GM21619 (cell line): ENCODE measurements around the gene HRNR.
A peak's percentile ranks its signal among the peaks of the same experiment; 100 is the strongest.

Experiments
- ATAC-seq: cut with Tn5 transposase; IDR thresholded peaks from one replicate; pipeline ENCODE4 v1.9.1; 2021; ENCODE audit not compliant: unreplicated experiment

Gene HRNR

DNA sequence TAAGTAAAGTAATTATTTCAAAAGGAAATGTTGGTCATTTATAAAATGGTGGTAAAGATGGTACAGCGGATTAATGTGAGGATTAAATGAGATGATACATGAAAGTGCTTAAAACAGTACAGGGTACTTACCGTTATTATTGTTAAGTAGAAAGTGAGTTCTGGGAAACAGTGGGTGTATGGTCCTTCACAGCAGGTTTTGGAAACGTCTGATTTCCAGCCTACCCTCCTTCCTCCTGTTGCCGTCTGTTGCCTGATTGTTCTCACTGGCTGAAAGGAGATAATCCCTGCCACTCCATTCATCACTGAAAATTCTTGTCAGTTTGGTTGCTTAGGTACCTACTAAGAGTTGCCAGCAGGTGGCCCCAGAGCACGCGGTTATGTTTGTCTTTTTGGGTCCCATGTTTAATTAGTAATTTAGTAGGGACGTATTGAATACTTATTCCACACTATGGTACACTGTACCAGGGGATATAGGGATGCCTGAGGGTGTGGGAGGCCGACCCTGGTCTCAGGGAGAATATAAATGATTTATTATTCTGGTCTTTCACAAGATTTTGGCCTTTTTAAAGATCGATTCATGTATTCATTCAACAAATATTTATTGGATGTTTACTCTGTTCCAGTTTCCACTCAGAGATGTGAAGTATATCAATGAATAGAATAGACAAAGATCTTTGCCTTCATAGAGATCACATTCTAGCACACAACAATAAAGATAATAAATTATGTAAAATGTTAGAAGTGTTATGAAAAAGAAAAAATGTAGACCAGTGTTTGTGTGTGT is 34.1 kb downstream of the HRNR start:
- ATAC-seq: no peak

DNA sequence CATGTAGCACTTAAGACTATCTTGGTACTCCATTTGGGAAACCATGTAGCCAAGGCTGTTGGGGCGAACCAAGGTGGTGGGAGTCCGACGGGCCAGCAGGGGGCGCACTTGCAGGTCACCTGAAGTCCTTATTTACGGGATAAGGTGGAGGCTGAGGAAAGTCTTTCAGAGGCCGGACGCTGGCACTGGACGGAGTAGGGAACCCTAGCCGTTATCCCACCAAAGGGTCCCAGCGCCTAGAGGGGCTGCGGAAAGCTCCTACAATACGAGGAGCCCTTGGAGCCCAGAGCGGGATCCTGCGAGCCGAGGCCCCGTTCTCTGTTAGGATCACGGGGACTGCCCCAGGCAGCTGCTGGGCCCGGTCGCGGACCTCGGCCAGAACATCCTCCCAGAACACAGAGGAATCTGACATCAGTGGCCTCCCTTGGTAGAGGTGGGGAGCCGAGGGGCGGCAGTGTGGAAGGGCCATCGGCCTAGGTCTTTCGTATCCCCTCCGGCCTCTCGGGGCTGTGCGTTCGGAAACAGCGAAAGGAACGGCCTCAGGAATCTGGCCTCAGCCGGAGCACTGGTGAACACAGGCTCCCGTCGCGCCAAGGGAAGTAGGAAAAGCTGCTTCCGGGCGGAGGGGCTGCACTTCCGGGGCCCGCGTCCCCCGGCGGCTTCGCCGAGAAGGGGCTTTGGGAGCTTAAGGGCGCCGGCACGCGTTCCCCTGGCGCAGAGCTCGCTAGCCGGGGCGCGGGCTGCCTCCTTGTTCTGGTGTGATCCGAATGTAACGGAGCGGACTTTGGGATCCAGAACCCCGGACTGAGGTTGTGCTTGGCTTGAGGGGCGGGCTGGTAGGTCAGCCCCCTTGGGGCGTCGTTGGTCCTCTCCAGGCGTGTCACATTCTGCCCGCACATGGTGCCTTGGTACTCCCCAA is 35.1 kb downstream of the HRNR start:
- no peak for ATAC-seq

- no peak for ATAC-seq
These were observed 37.3 kb downstream of the HRNR start for GRCh38 chr1:152186556-152187285.

DNA sequence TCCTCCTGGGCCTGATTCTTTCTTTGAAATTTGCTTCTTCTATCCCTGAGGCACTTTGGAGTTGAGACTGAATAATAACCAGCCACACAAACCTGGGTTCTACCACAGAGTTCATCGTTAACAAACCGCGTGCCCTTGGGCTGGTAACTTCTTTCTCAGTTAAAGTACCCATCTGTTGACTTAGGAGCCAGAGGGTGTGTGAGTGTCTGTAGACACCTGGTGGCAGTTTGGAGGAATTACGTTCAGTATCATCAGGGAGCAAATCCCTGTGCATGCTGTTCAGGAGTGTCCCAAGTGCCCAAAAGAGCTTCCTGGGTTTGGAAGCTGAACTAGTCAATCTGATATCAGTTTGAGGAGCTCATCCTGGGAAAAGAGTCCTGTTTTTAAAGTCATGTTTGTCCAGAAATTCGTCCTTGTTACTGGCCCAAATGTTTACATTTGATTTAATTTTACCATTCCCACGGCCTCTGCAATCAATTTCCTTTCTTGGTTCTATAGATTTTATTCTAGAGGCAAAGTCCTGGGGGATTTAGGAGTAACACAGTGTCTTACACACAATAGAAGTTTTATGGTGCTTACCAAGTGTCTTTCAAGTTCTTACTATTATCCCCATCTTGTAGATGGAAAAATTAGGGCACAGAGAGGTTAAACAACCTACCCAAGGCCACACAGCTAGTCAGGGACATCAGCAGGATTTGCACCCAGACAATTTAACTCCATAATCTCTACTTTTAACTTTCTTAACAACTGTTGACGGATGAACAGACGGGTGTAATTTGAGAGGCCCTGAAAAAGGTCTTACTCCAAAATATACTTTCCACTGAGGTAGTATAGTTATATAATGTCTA is 38.2 kb downstream of the HRNR start:
- peak; percentile 56 for ATAC-seq

GRCh38 chr1:152182944-152183361 is 41.0 kb downstream of the HRNR start:
- no peak for ATAC-seq

DNA sequence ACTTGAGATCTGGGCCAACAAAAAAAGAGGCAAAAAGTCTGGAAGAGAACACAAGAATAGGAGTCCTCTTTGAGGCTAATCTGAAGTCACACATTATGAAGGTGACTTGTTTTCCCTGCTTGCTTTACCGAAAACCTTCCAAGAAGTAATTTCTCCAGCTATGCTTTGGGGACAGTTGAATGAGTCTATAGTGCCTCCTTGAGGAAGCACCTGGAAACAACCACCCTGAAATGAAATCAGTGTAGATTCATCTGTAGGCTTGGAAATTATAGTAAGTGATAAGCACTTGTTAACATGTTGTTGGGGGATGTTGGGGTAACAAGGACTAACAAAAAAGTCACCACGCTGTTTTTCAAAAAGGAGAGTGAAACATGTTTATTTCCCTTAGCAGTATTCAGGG is 41.6 kb downstream of the HRNR start:
- no peak for ATAC-seq

DNA sequence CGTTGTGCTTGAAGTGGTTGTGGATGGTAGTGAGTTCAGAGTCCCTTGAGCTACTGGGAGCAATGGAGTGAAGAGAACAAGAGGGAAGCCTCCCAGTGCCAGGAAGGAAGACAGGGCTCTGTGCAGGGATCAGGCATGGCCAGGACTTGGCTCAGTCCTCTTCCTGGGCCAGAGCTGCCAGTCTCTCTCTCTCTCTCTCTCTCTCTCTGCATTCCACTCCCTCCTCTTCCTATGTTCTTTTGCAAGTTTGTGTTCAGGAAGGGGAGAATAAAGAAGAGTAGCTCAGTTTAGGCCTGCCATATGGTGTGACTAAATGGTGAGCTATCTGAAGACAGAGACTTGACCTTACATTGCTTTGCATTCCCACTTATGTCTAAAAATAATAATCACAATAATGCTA is 44.4 kb downstream of the HRNR start:
- ATAC-seq: no peak

DNA sequence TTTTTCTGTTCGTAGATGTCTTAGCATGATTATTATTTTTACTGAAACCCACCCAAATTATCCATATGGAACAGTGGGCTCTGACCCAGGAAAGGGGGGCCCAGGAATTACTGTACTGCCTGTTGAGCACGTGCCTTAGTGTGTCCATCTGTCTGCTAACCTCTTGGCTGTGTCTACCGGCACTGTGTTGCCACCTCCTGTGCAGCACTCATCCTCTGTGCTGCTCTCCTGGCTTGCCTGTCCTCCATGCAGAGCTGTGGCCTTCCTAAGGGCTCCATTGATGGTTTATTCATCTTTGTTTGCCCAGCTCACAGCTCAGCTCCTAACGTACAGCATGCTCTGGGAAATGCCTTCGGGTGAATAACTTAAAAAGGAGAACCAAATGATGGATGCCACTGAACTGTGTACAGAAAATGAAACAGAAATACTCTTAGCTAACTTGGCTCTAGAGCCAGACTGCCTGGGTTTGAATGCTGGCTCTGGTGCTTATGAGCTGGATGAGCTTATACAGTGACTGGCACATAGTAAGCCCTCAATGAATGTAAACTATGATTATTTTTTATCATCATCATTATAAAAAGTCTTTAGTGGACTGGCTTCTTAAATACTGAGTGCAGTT is 53.6 kb downstream of the HRNR start:
- ATAC-seq: no peak

- ATAC-seq: no peak
These were observed 54.5 kb downstream of the HRNR start for GRCh38 chr1:152169366-152170025.

- ATAC-seq: no peak
These were observed 55.5 kb downstream of the HRNR start for GRCh38 chr1:152168535-152168868.

DNA sequence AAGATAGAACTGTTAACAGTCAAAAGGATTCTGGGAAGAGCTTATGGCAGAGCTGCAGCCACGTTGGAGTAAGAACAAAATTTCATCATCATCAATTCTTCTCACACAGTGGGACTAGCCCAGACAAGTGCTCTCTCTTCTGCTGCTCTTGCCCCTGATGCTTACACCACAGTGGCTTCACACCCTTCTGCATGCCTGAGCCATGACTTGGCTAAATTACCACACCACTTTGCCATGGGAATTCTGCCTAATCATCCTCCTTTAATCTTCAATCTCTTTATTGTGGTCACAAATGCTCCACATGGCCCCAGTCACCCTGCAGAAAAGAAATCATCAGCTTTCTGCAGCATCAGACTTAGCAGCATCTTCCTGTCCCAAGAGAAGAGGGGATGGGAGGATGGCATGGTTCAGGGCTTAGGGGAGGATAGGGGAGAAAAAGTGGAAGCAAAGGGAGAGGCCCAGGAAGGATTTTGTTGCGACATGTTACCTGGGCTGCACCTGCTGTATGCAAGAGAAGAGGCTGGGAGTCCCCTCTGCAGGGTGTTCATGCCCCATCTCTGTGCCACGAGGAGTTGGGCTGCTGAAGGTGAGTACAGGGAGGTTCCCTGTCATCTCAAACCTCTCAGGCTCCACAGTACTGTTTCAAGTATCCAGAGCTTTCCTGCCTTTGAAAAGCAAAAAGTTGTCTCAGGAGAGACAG is 56.0 kb downstream of the HRNR start:
- ATAC-seq: no peak

DNA sequence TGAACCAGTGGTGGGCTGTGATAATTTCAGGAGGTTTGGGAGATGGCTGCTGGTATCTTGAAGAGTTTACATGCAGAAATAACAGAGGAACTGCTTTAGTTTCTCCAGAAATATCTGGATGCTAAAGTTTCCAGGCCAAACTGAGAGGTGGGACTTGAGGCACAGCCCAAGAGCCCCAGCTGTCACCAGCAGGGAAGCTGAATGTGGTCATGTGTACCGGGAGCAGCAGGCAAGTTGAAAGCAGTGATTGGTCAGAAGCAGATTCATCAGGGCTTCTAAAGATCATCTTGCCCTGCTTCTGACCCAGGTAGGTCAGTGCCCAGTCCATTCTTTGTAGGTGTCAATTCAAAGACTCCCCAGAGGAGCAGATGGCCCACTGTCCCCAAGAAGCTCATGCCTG is 57.0 kb downstream of the HRNR start:
- no peak for ATAC-seq

DNA sequence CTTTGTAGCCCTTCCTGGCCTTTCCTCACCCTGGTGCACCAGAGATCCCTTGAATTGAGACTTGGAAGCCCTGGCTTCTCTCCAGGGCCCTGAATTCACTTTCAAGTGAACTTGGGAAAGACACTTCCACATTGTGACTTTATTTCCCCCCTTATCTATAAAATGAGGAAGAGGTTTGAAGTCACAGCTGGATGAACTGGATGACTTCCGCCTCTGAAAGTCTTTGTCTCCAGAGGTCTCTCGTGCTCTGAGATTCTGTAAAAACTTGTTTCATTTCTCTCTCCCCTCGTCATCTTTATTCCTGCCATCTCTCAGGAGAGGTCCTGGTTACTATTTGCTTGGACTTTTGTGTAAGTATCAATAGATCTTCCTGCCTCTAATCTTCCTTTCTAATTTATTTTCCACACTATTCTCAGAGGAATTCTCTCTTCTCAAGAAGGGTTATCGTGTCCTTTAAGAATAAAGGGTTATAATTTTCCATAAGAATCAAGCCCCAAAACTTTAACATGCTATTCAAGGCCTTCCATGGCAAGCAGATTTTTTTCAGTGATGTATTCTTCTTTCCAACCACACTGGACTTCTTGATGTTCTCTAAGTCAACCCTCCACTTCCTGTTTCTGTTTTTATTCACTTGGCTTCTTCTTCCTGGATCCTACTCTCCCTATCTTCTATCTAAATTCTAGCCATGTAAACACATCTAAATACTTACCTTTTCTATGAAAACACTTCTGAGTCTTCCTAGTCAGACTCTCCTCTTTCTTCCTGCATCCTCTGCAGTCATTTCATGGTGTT is 58.5 kb downstream of the HRNR start:
- ATAC-seq: no peak

- no peak for ATAC-seq
These were observed 59.4 kb downstream of the HRNR start for GRCh38 chr1:152164517-152165136.

GRCh38 chr1:152162792-152163463 is 61.1 kb downstream of the HRNR start:
- ATAC-seq: no peak
